DOHH2 (cell line): Measurements from ENCODE around the gene GRID1.
"Not testable (repeated sequence)": the region's sequence is repeated elsewhere in the genome, so short reads cannot be mapped to it uniquely, and the experiment has no call there.

Experiments used
- H3F3A ChIP-seq: fragments of 200-600 bp; sonication (generic), shearing (Covaris generic); 2 replicates; pipeline ENCODE4 v1.6.0; 2016; ENCODE audit warnings: antibody characterized with exemption, mild to moderate bottlenecking; ENCODE audit not compliant: control insufficient read depth, insufficient read depth
- H3K27ac ChIP-seq: fragments of 200-600 bp; sonication (generic); 2 replicates; pipeline ENCODE4 v1.5.1; 2014; ENCODE audit warnings: low read depth, mild to moderate bottlenecking, low read length, moderate library complexity
- H3K27me3 ChIP-seq: fragments of 200-600 bp; sonication (generic); 2 replicates; pipeline ENCODE4 v1.6.1; 2014; ENCODE audit warnings: mild to moderate bottlenecking, low read length, mixed read lengths; ENCODE audit not compliant: control insufficient read depth
- H3K36me3 ChIP-seq: fragments of 200-600 bp; sonication (generic); 2 replicates; pipeline ENCODE4 v1.6.1; 2014; ENCODE audit warnings: mild to moderate bottlenecking, low read length, moderate library complexity, mixed read lengths; ENCODE audit not compliant: control insufficient read depth
- H3K4me1 ChIP-seq: fragments of 200-600 bp; sonication (generic); 2 replicates; pipeline ENCODE4 v1.6.1; 2014; ENCODE audit warnings: mild to moderate bottlenecking, low read length, mixed read lengths; ENCODE audit not compliant: control insufficient read depth
- H3K4me2 ChIP-seq: fragments of 200-600 bp; sonication (generic); 2 replicates; pipeline ENCODE4 v1.6.0; 2014; ENCODE audit warnings: mild to moderate bottlenecking, low read length, moderate library complexity
- H3K4me3 ChIP-seq: fragments of 200-600 bp; sonication (generic); 2 replicates; pipeline ENCODE4 v1.5.1; 2014; ENCODE audit warnings: mild to moderate bottlenecking, low read length, mixed read lengths
- H3K79me2 ChIP-seq: fragments of 200-600 bp; sonication (generic); 2 replicates; pipeline ENCODE4 v1.6.1; 2014; ENCODE audit warnings: mild to moderate bottlenecking, low read length, mixed read lengths; ENCODE audit not compliant: control insufficient read depth
- H3K9me2 ChIP-seq: fragments of 200-600 bp; sonication (generic); replicated peaks from 2 replicates; pipeline ENCODE4 v1.6.1; 2014; ENCODE audit warnings: mild to moderate bottlenecking, low read length, mixed read lengths; ENCODE audit not compliant: control insufficient read depth
- H3K9me3 ChIP-seq: fragments of 200-600 bp; sonication (generic); 2 replicates; pipeline ENCODE4 v1.6.1; 2014; ENCODE audit warnings: antibody characterized with exemption, low read length, mixed read lengths; ENCODE audit not compliant: control insufficient read depth, insufficient read depth
- H4K20me1 ChIP-seq: fragments of 200-600 bp; sonication (generic); 2 replicates; pipeline ENCODE4 v1.6.0; 2014; ENCODE audit warnings: low read depth, mild to moderate bottlenecking, antibody characterized with exemption, low read length, moderate library complexity; ENCODE audit not compliant: control insufficient read depth, insufficient read depth
- CTCF ChIP-seq: fragments of 200-600 bp; sonication (generic); IDR thresholded peaks from one replicate; pipeline ENCODE4 v1.5.1; 2014; ENCODE audit warnings: antibody characterized with exemption, mild to moderate bottlenecking, low read depth, low read length; ENCODE audit not compliant: poor library complexity, severe bottlenecking
- EZH2phosphoT487 ChIP-seq: fragments of 200-600 bp; sonication (generic); IDR thresholded peaks from 2 replicates; pipeline ENCODE4 v1.6.1; 2017; ENCODE audit warnings: borderline replicate concordance, mild to moderate bottlenecking, antibody characterized with exemption, low read length, moderate library complexity, mixed read lengths

GRID1 gene

DNA sequence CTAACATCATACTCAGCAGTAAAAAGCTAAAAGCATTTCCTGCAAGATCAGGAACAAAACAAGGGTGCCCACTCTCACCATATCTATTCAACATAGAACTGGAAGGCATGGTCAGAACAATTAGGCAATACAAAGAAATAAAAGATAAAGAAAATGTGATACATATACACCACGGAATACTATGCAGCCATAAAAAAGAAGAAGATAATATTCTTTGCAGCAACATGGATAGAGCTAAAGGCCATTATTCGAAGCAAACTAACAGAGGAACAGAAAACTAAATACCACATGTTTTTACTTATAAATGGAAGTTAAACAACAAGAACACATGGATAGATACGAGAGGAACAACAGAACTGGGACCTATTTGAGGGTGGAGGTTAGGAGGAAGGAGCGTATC lies 652.7 kb downstream of the GRID1 start:
- Histone ChIP-seq H3K36me3 (no peaks in the 10 kb centered on the region), H3K4me1 (no peaks in the 10 kb centered on the region), H4K20me1 (no peaks in the 10 kb centered on the region), H3K9me3 (no peaks in the 10 kb centered on the region), H3K4me2 (no peak overlapping the region), H3K4me3 (no peak overlapping the region), H3K27ac (no peak overlapping the region), H3F3A (no peaks in the 10 kb centered on the region), H3K9me2 (no peaks in the 10 kb centered on the region), H3K79me2 (no peaks in the 10 kb centered on the region), H3K27me3 (no peaks in the 10 kb centered on the region)
- TF ChIP-seq CTCF (no peak), EZH2phosphoT487 (no peak)

DNA sequence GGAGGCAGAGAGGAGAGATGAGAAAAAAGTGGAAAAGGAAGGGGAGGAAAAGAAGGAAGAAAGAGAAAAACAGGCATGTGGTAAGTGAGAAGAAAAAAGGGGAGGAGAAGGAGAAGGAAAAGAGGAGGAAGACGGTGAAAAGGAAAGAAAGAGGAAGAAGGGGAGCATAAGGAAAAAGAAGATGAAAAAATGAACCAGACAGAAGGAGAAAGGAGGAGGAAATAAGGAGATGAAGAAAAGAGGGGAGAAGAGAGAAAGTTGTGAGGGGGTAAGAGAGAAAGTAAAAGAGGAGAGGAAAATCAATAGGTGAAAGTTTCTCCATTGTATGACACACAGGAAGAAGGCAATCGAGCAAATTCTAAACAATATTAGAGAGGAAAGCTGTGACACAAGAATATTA lies 663.8 kb downstream of the GRID1 start:
- Histone ChIP-seq H3K27ac (no peak overlapping the region), H3K36me3 (no peaks in the 10 kb centered on the region), H3K4me2 (no peak overlapping the region), H4K20me1 (no peaks in the 10 kb centered on the region), H3K27me3 (no peaks in the 10 kb centered on the region), H3K9me2 (no peaks in the 10 kb centered on the region), H3K79me2 (no peaks in the 10 kb centered on the region), H3F3A (no peaks in the 10 kb centered on the region), H3K9me3 (no peaks in the 10 kb centered on the region), H3K4me1 (no peaks in the 10 kb centered on the region), H3K4me3 (no peak overlapping the region)
- TF ChIP-seq EZH2phosphoT487 = no peak
- TF ChIP-seq CTCF = no peak

- not testable (repeated sequence) for H3K9me3 ChIP-seq, H3K36me3 ChIP-seq, H3F3A ChIP-seq, H3K4me2 ChIP-seq, H3K4me1 ChIP-seq, H3K9me2 ChIP-seq, H3K79me2 ChIP-seq, H4K20me1 ChIP-seq, H3K27ac ChIP-seq, H3K4me3 ChIP-seq, H3K27me3 ChIP-seq
Measured at GRCh38 chr10:85699066-85699465, 667.5 kb downstream of the GRID1 start.

DNA sequence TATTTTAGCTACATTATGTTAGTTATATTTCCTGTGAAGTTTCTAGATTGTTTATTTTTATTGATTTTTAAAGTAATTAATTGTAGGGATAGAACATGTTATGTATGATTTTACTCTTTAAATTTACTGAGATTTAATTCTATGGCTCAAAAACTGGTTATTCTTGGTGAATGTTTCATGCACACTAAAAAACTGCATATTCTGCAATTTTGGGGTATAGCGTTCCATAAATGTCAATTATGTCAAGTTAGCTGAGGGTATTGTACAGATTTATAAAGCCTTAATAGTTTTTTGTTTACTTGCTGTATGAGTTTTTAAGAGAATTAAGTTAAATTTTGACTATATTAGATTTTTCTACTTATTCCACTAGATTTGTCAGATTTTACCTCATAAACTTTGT lies 669.7 kb downstream of the GRID1 start:
- Histone ChIP-seq H3K27ac (no peak overlapping the region), H3F3A (no peaks in the 10 kb centered on the region), H3K79me2 (no peaks in the 10 kb centered on the region), H3K36me3 (no peaks in the 10 kb centered on the region), H3K4me3 (no peak overlapping the region), H3K4me1 (no peaks in the 10 kb centered on the region), H3K9me3 (no peaks in the 10 kb centered on the region), H3K9me2 (no peaks in the 10 kb centered on the region), H3K27me3 (no peaks in the 10 kb centered on the region), H4K20me1 (no peaks in the 10 kb centered on the region), H3K4me2 (no peak overlapping the region)
- TF ChIP-seq CTCF = no peak
- no peak for TF ChIP-seq EZH2phosphoT487
